Fibroblast of skin of left biceps (primary cell): Measurements from ENCODE around the gene BBS2.
A peak's percentile ranks its signal among the peaks of the same experiment; 100 is the strongest.
"Not testable (repeated sequence)": the region's sequence is repeated elsewhere in the genome, so short reads cannot be mapped to it uniquely, and the experiment has no call there.

Experiments
- DNase-seq, 2 experiments: peaks; one replicate each; pipeline ENCODE4 v3.0.0-alpha.2; 2013; ENCODE audit warnings: low read depth in 2 of 2

Gene BBS2

DNA sequence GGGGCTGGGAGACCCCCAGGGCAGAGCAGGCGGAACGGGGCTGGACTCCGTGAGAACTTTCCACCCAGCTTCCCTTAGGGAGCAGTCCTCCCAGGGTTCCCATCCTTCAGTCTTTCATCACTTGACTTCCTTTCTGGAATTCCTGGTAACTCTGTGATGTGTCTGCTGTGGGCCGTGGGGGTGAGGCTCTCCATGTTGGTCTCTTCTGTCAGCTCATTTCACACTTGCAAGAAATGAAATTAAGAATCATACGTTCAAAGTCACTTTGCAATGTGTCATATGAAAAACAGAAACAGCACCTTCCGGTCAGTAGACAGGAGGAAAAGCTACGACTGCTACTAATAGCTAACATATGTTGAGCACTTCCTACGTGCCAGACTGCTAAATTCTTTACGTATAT is 5.4 kb upstream of the BBS2 start:
- DNase-seq: peak; percentile 65 to 68

DNA sequence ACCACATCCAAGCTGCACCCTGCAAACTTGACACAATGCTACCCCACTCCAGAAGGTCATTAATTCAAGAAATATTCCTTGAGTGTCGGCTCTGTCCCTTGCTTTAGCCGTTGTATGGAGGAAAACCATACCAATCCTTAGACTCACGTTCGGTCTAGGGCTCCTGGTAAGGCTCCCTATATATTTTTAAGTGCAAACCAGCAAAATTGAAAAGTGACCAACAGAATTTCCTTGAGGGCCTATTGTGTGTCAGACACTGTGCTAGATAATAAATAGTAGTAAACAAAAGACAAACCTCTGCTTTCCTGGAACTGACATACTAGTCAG is 390 bp upstream of the BBS2 start:
- DNase-seq: no peak

DNA sequence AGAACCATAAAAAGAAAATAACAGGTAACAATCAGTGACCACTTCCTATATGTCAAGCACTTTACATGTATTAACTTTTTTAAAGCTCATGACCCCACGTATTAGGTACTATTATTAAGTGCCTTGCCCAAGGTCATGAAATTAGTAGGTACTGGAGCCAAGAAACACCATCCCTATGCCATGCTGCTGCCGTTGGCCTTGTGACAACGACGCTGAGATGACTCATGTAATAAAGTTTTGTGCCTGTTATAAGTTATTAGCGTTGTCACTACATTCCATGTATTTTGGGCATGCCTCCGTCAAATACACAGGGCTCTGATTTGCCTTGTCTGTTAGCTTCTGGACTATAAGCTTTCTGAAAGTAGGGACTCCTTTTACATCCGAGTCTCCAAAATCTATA is 1.4 kb downstream of the BBS2 start:
- no peak for DNase-seq

DNA sequence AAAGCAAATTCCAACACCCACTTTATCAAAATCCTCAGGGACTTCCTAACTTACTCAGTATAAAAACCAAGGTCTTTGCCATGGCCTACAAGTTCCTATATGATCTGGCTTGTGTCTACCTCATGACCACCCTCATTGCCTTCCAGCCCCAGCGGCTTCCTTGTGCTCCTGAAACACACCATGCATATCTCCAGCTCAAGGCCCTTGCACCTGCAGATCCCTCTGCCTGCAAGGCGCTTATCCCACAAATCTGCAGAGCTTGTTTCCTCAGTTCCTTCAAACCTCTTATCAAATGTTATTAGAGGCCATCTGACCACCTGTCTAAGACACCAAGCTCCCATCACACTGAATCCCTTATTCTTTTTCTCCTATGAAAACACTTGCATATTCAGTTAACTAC is 2.6 kb downstream of the BBS2 start:
- DNase-seq: no peak

DNA sequence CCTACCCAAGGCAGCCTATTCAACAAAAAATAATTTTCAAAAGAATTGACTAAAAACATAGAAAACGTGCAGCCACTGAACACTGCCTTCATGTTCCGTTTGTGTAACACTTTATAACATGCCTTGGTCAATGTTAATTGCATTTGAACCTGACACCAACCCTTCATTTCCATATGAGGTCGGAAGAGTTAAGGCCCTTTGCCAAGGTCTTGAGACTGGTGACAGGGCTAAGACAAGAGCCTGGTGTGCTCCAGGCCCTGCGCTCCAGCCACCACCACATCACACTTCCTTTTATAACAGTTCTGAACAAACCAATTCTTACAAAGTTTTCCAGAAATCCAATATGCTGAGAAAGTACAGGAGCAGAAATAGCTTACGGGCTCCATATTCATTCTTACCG is 4.2 kb downstream of the BBS2 start:
- DNase-seq: no peak

DNA sequence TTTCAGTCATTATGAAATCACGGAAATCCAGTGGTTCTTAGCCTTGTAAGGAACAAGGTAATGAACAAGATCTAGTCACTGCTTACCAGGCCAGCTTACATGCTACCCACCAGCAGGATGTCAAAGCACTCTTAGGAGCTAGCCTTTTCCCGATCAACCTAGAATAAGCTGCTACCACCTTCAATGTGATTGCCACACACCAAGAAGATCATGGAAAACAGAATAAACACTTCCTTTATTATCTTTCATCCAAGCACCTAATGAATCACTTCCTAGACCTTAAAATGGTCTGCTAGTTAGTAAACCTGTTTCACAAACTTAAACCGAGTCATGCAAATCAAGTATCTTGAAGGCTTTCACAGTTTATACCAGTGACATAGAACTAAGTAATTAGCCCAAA is 5.0 kb downstream of the BBS2 start:
- no peak for DNase-seq

DNA sequence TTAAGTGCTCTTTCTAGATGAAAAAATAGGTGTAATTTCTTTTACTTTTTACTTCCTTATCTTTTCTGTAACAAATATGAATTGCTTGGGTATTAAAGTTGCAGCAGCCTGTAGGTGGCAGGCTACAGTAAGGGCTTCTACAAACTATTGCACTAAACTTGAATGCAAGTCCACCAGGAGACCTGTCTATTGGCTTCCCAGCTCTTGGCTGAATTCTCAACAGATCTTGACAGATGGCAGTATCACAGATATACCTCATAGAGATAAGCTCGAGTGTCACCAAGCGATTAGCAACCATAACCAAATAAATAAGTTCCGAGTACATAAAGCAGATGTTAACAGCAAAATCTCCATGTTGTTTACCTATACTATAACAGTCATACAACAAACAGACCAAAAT is 5.9 kb downstream of the BBS2 start:
- DNase-seq: peak in 1 of 2 experiments; percentile 20

DNA sequence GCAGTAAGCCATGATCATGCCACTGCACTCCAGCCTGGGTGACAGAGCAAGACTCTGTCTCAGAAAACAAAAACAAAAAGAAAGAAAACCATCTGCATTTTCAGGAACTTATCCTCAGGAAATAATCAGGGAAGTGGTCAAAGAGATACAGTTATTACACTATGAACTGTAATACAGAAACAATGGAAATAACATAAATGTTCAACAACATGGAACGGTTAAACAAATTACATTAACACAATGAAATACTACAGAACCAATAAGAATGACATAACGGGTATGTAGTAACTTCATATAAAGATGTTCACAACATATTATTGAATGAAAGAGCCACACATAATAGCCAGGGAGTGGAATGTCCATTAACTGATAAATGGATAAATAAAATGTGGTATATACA is 6.7 kb downstream of the BBS2 start:
- DNase-seq: no peak

DNA sequence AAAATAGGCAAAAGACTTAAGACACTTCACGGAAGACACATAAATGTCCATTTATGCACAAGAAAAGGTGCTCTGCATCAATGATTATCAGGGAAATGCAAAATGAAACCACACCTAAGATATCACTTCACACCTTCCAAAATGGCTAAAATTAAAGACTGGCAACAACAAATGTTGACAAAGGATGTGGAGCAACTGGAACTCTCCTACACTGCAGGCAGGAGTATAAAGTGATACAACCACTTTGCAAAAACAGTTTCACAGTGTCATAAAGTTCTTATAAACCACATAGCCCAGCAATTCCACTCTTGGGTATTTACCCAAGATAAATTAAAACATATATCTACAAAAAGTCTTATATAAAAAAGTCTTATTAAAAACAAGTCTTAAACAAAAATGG is 7.8 kb downstream of the BBS2 start:
- no peak for DNase-seq

DNA sequence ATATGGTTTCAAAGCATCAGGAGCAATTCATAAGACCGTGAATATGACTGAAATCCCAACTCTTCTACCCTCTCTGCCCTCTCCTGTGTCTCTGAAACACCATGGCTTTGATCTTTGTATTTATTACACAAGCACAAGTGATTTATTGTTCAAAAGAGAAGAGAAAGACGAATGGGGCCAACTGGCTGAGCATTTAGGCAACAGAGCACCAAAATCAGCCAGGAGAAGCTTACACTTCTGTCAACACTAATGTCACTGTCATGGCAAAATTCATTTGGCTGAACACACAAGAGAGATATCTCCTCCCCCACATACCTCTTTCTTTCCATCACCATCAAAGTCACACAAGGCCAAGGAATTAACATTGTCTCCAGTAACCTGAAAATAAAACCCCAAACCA is 9.3 kb downstream of the BBS2 start:
- no peak for DNase-seq

DNA sequence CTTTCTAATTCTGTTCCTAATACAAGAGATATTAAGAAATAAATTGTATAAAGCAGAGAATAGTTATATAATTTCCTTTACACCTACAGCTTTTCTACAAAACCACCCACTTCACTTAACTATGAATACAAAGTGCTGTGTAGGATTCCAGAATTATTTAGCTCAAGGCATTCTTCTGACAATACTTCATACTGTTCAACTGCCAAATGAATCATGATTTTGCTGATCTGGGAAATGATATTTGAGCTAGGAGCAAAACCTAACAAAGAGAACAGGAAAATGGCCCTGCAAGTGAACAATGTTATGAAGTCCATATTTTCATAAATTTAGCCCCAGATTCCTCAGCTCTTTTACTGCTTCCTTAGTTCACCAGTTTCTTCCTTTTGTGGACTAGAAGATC is 12.9 kb downstream of the BBS2 start:
- peak; percentile 38 to 42 for DNase-seq

DNA sequence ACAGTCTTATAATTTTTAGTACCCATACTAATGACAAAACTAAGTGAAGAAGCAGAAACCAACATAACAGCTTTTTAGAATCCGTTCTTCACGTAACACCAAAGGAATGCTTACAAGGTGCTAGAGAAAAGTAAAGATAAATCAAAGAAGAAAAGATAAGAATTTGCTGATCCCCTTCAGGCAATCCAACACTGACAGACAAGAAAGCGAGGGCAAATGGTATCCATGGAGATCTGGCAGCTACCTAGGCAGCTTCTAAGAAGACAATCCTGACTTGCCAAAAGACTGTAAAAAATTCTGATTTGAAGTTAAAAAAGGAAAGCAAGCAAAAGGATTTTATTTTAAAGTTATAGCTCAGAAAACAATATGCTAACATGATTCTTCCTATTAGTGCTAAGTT is 14.6 kb downstream of the BBS2 start:
- DNase-seq: no peak

DNA sequence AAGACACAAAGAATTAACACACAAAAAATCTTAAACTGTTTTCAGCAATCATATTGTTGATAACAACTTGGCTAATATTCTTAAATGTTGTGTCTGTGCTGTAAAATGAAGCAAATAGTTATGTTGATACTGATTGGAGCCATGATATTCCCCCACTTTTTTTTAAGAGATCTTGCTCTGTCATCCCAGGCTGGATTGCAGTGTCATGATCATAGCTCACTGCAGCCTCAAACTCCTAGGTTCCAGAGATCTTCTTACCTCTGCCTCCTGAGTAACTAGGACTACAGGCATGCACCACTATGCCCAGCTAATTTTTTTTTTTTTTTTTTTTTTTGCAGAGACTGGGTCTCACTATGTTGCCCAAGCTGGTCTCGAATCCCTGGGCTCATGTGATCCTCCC is 26.0 kb downstream of the BBS2 start:
- DNase-seq: no peak

DNA sequence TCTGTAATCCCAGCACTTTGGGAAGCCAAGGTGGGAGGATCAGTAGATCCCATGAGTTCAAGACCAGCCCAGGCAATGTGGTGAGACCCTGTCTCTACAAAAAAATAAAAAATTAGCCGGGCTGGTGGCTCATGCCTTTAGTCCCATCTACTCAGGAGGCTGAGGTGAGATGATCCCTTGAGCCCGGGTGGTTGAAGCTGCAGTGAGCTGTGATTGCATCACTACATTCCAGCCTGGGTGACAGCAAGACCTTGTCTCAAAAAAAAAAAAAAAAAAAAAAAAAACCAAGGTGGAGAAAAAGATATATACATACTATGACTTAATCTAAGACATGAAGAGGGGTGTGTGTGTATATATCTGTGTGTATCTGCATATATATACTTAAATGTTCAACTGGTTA is 26.7 kb downstream of the BBS2 start:
- DNase-seq: no peak

DNA sequence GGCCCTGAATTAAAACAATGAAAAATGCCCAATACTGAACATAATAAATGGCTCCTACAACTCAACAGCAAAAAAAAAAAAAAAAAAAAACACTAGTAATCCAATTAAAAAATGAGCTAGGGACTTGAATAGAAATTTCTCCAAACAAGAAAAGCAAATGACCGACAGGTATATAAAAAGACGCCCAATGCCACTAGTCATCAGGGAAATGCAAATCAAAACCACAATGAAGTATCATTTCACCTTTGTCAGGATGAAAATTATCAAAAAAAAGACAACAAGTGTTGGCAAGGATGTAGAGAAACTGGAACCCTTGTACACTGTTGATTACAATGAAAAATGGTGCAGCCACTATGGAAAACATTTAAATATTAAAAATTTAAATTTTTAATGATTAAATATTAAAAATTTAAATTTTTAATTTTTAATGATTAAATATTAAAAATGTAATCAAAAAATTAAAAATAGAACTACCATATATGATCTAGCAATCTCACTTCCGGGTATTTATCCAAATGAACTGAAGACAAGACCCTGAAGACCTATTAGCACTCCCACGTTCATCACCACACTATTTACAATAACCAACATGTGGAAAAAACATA is 28.1 kb downstream of the BBS2 start:
- DNase-seq: no peak

DNA sequence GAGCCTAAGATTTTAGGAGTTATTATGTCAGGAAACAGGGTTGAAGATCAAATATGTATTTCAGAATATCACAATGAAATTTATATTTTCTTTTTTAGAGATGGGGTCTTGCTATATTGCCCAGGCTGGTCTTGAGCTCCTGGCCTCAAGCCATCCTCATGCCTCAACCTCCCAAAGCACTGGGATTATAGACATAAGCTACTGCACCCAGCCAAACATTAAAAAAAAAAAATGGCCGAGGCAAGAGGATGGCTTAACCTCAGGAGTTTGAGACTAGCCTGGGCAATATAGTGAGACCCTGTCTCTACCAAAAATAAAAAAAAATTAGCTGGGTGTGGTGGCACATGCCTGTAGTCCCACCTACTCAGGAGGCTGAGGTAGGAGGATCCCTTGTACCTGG is 31.0 kb downstream of the BBS2 start:
- DNase-seq: not testable (repeated sequence)

DNA sequence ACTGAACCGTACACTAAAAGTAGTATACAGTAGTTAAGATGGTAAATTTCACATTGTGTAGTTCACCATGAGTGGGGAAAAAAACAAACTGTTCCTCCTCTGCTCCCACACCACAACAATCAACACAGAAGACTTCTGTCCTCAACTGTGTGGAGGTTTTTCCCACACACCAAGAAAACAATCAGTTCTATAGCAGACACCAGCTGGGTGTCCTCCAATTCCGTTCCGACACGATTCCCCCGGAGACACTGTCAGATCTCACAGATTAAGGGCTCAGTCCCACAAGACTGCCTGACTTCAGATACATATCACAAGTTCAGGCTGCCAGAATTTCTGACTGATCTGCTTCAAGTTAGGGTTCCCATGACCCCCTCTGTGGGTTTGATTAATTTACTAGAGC is 31.8 kb downstream of the BBS2 start:
- DNase-seq: no peak

DNA sequence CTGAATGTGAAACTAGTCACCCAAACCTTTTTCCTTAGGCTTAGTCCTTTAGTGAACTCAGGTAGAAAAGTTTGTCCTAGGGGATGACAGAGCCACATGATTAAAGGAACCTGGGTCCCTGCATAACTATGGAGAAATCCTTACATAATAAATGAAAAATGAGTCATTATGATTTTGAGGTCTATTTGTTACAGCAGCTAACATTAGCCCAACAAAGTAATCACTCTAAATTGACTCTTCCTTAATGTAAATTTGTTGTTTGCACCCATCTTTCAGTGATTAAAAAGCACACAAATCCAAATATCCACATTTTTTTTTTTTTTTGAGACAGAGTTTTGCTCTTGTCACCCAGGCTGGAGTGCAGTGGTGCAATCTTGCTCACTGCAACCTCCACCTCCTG is 36.4 kb downstream of the BBS2 start:
- DNase-seq: no peak

DNA sequence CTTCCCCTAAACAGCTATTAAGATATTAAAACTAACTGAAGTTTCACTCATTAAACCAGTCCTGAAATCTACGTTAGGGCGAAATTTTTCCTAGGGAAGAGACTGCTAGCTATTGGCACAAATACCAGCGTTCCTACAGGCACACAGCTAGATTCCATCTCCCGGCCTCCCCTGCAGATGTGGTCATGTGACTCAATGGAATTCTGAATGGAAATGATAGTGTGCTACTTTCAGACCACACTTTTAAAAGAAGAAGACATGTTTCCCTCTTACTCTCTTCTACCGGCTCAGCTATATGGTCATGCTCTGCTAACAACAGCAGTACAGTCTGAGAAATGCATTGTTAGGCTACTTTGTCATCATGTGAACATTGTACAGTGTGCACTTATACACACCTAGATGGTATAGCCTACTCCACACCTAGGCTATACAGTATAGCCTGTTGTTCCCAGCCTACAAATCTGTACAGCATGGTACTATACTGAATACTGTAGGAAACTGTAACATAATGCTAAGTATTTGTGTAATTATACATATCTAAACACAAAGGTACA is 37.1 kb downstream of the BBS2 start:
- no peak for DNase-seq

DNA sequence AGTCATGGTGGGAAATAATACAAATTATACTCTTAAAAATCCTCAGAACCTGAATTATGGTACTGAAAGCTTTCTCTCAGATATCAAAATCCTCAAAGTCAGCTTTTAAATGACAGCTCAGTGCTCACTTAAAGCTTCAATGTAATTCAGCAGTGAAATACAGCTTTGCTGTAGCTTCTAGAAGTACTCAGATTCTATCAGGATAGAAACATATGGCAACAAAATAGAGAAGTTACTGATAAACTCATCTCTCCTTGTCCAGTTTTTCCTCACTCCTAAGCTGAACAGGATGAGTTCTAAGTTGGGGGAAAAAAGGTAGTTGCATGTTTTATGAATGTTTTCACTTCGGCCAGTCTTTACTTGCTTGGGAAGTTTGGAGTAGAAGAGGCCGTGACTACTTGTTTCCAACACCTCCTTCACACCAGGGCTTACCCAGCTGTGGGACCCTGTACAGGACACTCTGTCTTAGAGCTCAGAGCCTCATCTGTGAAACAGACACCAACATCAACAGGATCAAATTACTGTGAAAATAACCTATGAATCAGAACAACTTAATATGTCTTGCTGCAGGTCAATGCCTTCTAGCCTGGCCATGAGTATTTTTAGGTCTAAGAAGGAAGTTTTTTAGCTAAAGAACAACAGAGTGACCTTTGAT is 38.2 kb downstream of the BBS2 start:
- DNase-seq: no peak

DNA sequence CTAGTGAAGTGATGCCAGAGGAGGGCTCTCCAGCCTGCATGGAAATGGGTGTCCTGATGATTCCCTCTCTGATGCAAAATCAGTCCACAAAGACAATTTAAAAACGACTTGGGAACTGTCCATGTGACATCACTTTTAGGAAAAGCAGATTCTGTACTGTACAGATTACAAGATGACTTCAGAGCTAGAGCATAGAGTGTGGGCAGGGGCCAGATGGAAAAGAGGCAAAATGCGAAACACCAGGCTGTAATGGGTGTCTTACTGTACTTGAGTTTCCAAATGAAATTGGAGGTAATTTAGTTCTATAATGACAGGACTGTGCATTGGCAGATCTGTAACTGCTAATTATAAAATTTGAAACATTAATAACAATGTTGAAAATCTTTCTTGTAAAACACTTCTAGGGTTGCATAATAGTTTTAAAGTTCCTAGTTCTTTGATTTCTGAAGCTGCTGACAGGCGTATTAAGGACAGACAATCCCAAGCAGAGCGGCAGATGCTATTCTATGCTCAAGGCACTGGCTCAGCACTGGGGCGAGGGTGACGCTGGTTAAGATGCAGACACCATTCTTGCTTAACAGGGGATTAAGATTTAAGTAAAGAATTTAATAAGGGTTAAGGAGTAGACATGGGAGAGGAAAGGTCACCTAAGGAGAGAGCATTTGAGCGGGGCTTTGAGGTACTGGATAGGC is 38.9 kb downstream of the BBS2 start:
- DNase-seq: no peak

DNA sequence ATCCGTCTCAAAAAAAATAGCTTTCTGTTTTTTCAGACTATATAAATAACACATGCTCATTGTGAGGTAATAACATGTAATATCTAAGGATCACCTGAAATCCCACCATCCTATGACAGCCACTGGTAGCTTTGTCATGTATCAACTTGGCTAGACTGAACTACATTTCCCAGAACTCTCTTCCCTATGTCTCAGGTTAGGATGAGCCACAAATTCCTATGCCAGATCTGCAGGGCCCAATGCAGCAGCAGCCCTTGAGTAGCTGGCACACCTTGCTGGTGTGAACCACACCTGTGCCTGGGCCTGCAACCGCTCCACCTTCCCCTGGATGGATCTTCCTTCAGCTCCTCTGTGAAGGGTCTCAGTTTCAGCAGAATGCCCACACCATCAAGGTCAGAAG is 40.4 kb downstream of the BBS2 start:
- no peak for DNase-seq

DNA sequence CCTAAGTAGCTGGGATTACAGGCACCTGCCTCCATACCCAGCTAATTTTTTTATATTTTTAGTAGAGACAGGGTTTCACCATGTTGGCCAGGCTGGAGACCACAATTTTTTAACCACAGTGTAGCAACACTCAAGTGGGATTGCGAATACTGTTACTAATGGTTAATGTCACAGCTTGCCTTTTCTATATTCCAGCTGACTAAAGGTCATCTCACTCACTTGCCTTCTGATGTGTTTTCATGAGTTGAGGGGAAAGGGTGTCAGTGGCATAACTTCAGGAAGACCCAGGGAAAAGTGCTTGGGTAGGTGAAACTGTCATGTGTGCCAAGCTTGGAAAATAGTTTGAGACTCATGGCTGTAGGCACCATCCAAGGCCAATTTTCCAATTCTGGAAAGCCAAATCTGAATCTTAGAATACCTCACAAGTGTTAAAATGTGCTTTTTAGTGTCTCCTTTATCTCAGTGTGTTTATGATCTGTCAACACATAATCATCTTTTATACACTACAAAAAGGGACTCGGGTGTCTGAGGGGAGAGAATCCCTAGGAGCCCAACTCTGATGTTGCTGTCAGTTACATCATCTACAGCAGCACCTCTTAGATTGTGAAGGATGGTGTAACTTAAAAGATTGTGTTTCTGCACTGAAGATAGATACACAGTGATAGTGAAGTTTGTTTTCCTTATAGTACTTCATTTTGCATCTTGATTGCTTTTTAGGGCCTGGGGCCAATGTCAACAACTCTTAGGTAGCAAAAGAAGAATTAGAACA is 41.4 kb downstream of the BBS2 start:
- peak; percentile 18 to 25 for DNase-seq
